A549 (cell line): Measurements from ENCODE around the gene CMTR2. TPM values are rescaled to one million over a fixed set of nuclear protein-coding genes. Genes with fewer than 3 reads are reported as not detected.

Experiments used
- ATAC-seq, 2 experiments: fragments of 200-7000 bp in 1 of 2; fragments of >200 bp in 1 of 2; cut with Nextera tagmentation in 1 of 2; cut with Tn5 transposase in 1 of 2; 3 replicates each; pipeline versions ENCODE4 v1.8.0 to v1.9.1; 2018 to 2020; ENCODE audit warnings: mild to moderate bottlenecking in 1 of 2, moderate library complexity in 1 of 2
- CTCF ChIA-PET: fragments of 300-600 bp; sonication (Branson Sonifier 250); formaldehyde crosslinking; extraction: SDS; loops from one replicate; lab custom pipeline; 2021; ENCODE audit warnings: antibody characterized with exemption, inconsistent platforms; lab: Yijun Ruan, JAX
- POLR2A ChIA-PET: fragments of 350-600 bp; formaldehyde crosslinking; extraction: SDS; loops from one replicate; lab custom pipeline; 2021; ENCODE audit warnings: antibody characterized with exemption, inconsistent platforms; lab: Yijun Ruan, JAX
- DNase-seq, 2 experiments: peaks; one replicate each; pipeline versions ENCODE4 v3.0.0 to v3.0.0-alpha.2; 2011 to 2016; ENCODE audit warnings: low read depth in 1 of 2, low spot score in 1 of 2
- FAIRE-seq: peaks from 2 replicates; lab custom pipeline; 2011; peaks lifted over from hg19 to GRCh38; lab: Jason Lieb, UNC
- H3K27ac ChIP-seq, 2 experiments: fragments of >200 bp; sonication (Bioruptor Twin); formaldehyde crosslinking; 3 replicates each; pipeline ENCODE4 v1.5.1; 2016 to 2017
- H3K4me1 ChIP-seq: fragments of >200 bp; sonication (Bioruptor Twin); formaldehyde crosslinking; 3 replicates; pipeline ENCODE4 v1.6.1; 2016
- H3K4me2 ChIP-seq: fragments of >200 bp; sonication (Bioruptor Twin); formaldehyde crosslinking; 3 replicates; pipeline ENCODE4 v1.6.1; 2016
- H3K4me3 ChIP-seq: fragments of >200 bp; sonication (Bioruptor Twin); formaldehyde crosslinking; 3 replicates; pipeline ENCODE4 v1.5.1; 2016
- H3K9me3 ChIP-seq: fragments of >200 bp; sonication (Bioruptor Twin); formaldehyde crosslinking; 3 replicates; pipeline ENCODE4 v1.6.1; 2016
- BCL3 ChIP-seq: fragments of >200 bp; sonication (Bioruptor Twin); formaldehyde crosslinking; IDR thresholded peaks from 3 replicates; pipeline ENCODE4 v1.6.1; 2016
- CBX2 ChIP-seq: fragments of 200-600 bp; sonication (generic); IDR thresholded peaks from 2 replicates; pipeline ENCODE4 v1.6.1; 2016; ENCODE audit warnings: low read depth, mild to moderate bottlenecking, borderline replicate concordance
- CBX8 ChIP-seq: fragments of 200-600 bp; sonication (generic); IDR thresholded peaks from 2 replicates; pipeline ENCODE4 v1.6.1; 2016
- CEBPB ChIP-seq, 2 experiments: fragments of >200 bp in 1 of 2; sonication (Bioruptor Twin) in 1 of 2; formaldehyde crosslinking in 1 of 2; IDR thresholded peaks; 2 replicates each; pipeline ENCODE4 v1.6.1; 2012 to 2016
- CHD2 ChIP-seq: fragments of 150-350 bp; IDR thresholded peaks from 2 replicates; pipeline ENCODE4 v1.6.1; 2014; ENCODE audit warnings: low read length; ENCODE audit not compliant: partially characterized antibody
- E2F6 ChIP-seq: IDR thresholded peaks from 2 replicates; pipeline ENCODE4 v1.6.1; 2012; ENCODE audit warnings: low read depth, borderline replicate concordance
- EP300 ChIP-seq, 2 experiments: fragments of >200 bp; sonication (Bioruptor Twin); formaldehyde crosslinking; IDR thresholded peaks; 2 replicates in 1 of 2; 3 replicates in 1 of 2; pipeline ENCODE4 v1.6.1; 2016 to 2017
- FOSB ChIP-seq: fragments of 250-450 bp; sonication (Bioruptor Pico); IDR thresholded peaks from 2 replicates; pipeline ENCODE4 v1.5.0; 2020; ENCODE audit warnings: mild to moderate bottlenecking, moderate library complexity
- FOSL2 ChIP-seq, 2 experiments: fragments of 450-650 bp in 1 of 2; fragments of >200 bp in 1 of 2; sonication (Bioruptor Twin) in 1 of 2; formaldehyde crosslinking; IDR thresholded peaks; 2 replicates each; pipeline versions ENCODE4 v1.5.0 to v1.6.1; 2016 to 2020; ENCODE audit warnings: mild to moderate bottlenecking in 1 of 2, moderate library complexity in 1 of 2
- HDAC2 ChIP-seq: fragments of 200-600 bp; sonication (generic); IDR thresholded peaks from 2 replicates; pipeline ENCODE4 v1.6.1; 2016
- HMGXB4 ChIP-seq: fragments of 250-450 bp; sonication (Bioruptor Pico); IDR thresholded peaks from 2 replicates; pipeline ENCODE4 v1.5.0; 2021; ENCODE audit warnings: mild to moderate bottlenecking, moderate library complexity, borderline replicate concordance
- HOXA7 ChIP-seq: fragments of 250-450 bp; sonication (Bioruptor Pico); IDR thresholded peaks from 2 replicates; pipeline ENCODE4 v1.5.0; 2020; ENCODE audit warnings: mild to moderate bottlenecking, moderate library complexity
- NPAS2 ChIP-seq: fragments of 250-450 bp; sonication (Bioruptor Pico); IDR thresholded peaks from 2 replicates; pipeline ENCODE4 v1.8.0; 2022; ENCODE audit warnings: mild to moderate bottlenecking, moderate library complexity, borderline replicate concordance
- PHF8 ChIP-seq: fragments of 200-600 bp; sonication (generic); IDR thresholded peaks from 2 replicates; pipeline ENCODE4 v1.6.1; 2016; ENCODE audit warnings: low read depth, mild to moderate bottlenecking, antibody characterized with exemption, moderate library complexity, borderline replicate concordance
- RAD21 ChIP-seq, 2 experiments: fragments of >200 bp in 1 of 2; sonication (Bioruptor Twin) in 1 of 2; formaldehyde crosslinking in 1 of 2; IDR thresholded peaks in 1 of 2; conservative IDR thresholded peaks in 1 of 2; 2 replicates in 1 of 2; 3 replicates in 1 of 2; pipeline ENCODE4 v1.6.1; 2012 to 2018; ENCODE audit warnings: inconsistent platforms in 1 of 2
- REST ChIP-seq: fragments of 200-600 bp; sonication (generic); IDR thresholded peaks from 2 replicates; pipeline ENCODE4 v1.6.1; 2016; ENCODE audit warnings: antibody characterized with exemption, mild to moderate bottlenecking, moderate library complexity
- RFX5 ChIP-seq: fragments of 450-650 bp; IDR thresholded peaks from 2 replicates; pipeline ENCODE4 v1.7.1; 2014; ENCODE audit warnings: antibody characterized with exemption, mild to moderate bottlenecking, moderate library complexity
- RNF2 ChIP-seq: fragments of 200-600 bp; sonication (generic); IDR thresholded peaks from 2 replicates; pipeline ENCODE4 v1.6.1; 2016; ENCODE audit warnings: low read depth, mild to moderate bottlenecking, antibody characterized with exemption, moderate library complexity, borderline replicate concordance
- TFCP2L1 ChIP-seq: fragments of 250-450 bp; sonication (Bioruptor Pico); IDR thresholded peaks from 2 replicates; pipeline ENCODE4 v1.5.0; 2021; ENCODE audit warnings: mild to moderate bottlenecking
- TP53 ChIP-seq: fragments of 250-450 bp; sonication (Bioruptor Pico); IDR thresholded peaks from 2 replicates; pipeline ENCODE4 v1.5.0; 2021; ENCODE audit warnings: mild to moderate bottlenecking, moderate library complexity
- ZNF302 ChIP-seq: fragments of 250-450 bp; sonication (Bioruptor Pico); IDR thresholded peaks from 2 replicates; pipeline ENCODE4 v1.9.0; 2021; ENCODE audit warnings: inconsistent platforms, mild to moderate bottlenecking, moderate library complexity
- WGBS: methylation state at CpG from one replicate; pipeline ENCODE4 v1.1.6; 2017; ENCODE audit errors: missing lambda C conversion rate; 5-methylcytosine and 5-hydroxymethylcytosine counted together
- polyA plus RNA-seq, 4 experiments: library from polyadenylated mRNA; depleted of rRNA in 3 of 4; stranded (reverse); fragments of >200 nt; fragmentation: RNase III in 1 of 4; extraction: RNeasy Plus Mini Kit Qiagen cat#74134 plus additional on column Dnase treatment in 1 of 4; gene quantifications; 2 replicates in 3 of 4; 3 replicates in 1 of 4; pipeline ENCODE4 v1.2.3, GENCODE V29; 2011 to 2017

The CMTR2 gene
- polyA plus RNA-seq, 2 of the 4 experiments (the other 2 are of a cell fraction): 16.9 to 34.9 TPM

- TF ChIP-seq CBX2: no peak
Measured at GRCh38 chr16:71262391-71262790, 26.8 kb downstream of the CMTR2 start (continued).

GRCh38 chr16:71260995-71261394, 28.2 kb downstream of the CMTR2 start:
- H3K4me1 ChIP-seq: no peaks in the 10 kb centered on the region
- no peaks in the 10 kb centered on the region for H3K9me3 ChIP-seq
- ATAC-seq (no peak), FAIRE-seq (no peak), DNase-seq (no peak)
- H3K27ac ChIP-seq: no peak overlapping the region
- ChIA-PET CTCF (no interaction called here), POLR2A (no interaction called here)
- H3K4me2 ChIP-seq: no peak overlapping the region
- TF ChIP-seq TP53 (CRISPR knock-in tag): no peak
- no peak for TF ChIP-seq RFX5
- TF ChIP-seq CHD2: no peak
- TF ChIP-seq NPAS2 (CRISPR knock-in tag): no peak
- TF ChIP-seq FOSB (CRISPR knock-in tag): no peak
- TF ChIP-seq EP300 (IDR thresholded peaks at IDR 0.05): no peak
- no peak for TF ChIP-seq BCL3
- TF ChIP-seq TFCP2L1 (CRISPR knock-in tag): no peak
- TF ChIP-seq FOSL2 (IDR thresholded peaks at IDR 0.05): no peak
- TF ChIP-seq FOSL2 (CRISPR knock-in tag; IDR thresholded peaks at IDR 0.05): no peak
- no peak for TF ChIP-seq CBX8
- TF ChIP-seq CEBPB (IDR thresholded peaks at IDR 0.05): no peak
- TF ChIP-seq HOXA7 (CRISPR knock-in tag): no peak
- no peak for TF ChIP-seq ZNF302
- no peak for TF ChIP-seq RAD21 (conservative IDR thresholded peaks at IDR 0.05 in 1 of 2, IDR thresholded peaks at IDR 0.05 in 1 of 2)
- TF ChIP-seq PHF8: no peak
- no peak for TF ChIP-seq RNF2
- no peak overlapping the region for H3K4me3 ChIP-seq

GRCh38 chr16:71259086-71259485, 30.1 kb downstream of the CMTR2 start:
- ATAC-seq (no peak), DNase-seq (no peak), FAIRE-seq (no peak)
- no peaks in the 10 kb centered on the region for H3K4me1 ChIP-seq
- 4% methylated on average over 5 of the region's 5 CpGs for WGBS
- no peak overlapping the region for H3K27ac ChIP-seq
- ChIA-PET POLR2A (no interaction called here), CTCF (interaction anchor here (1.2 kb wide), 1 partner anchor 240 kb away, joined by 3 read pairs; no protein-coding TSS in a partner anchor)
- TF ChIP-seq FOSL2 (IDR thresholded peaks at IDR 0.05) (no peak), FOSL2 (CRISPR knock-in tag; IDR thresholded peaks at IDR 0.05) (no peak), REST (no peak), HMGXB4 (CRISPR knock-in tag) (no peak), E2F6 (no peak), RNF2 (no peak), HDAC2 (no peak)
- H3K4me2 ChIP-seq: no peak overlapping the region
- H3K9me3 ChIP-seq: no peaks in the 10 kb centered on the region
- H3K4me3 ChIP-seq: no peak overlapping the region
